ENCODE results near the gene FAM168B.

- no peak for TF ChIP-seq POLR2A (IDR thresholded peaks at IDR 0.05)
- TF ChIP-seq CTCF (IDR thresholded peaks at IDR 0.05 in 4 of 5, conservative IDR thresholded peaks at IDR 0.05 in 1 of 5): no peak
These were observed 28.2 kb upstream of the FAM168B start for GRCh38 chr2:131121464-131121863.

Data from gastrocnemius medialis (tissue), 4 donors.